ENCODE measurements around the gene BSCL2.

Gene BSCL2

DNA sequence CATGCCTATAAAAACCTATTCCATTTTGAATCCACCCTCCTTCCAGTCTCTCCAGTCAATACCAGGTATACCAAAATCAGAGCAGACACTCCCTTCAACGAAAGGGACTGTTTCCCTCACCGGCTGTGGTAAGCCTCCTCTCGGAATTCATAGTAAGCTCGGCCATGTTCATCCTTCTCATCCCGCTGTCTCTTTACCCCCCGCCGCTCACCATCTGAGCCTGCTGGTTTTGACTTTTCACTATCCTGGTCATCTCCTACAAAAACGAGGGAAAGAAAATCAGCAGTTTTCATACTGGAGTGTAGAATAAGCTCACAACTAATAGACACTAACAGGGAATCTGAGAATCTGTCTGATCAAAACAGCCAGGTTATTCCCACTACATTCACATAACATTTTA lies 16.9 kb upstream of the BSCL2 start:
- intact Hi-C loops (cut with DNase I) = loop anchor here (10.0 kb wide), 1 partner anchor 111 kb away; the partner anchor contains the start of genes STX5, TEX54 and WDR74
- DNase-seq = peak in 1 of 10 donors; percentile 25

DNA sequence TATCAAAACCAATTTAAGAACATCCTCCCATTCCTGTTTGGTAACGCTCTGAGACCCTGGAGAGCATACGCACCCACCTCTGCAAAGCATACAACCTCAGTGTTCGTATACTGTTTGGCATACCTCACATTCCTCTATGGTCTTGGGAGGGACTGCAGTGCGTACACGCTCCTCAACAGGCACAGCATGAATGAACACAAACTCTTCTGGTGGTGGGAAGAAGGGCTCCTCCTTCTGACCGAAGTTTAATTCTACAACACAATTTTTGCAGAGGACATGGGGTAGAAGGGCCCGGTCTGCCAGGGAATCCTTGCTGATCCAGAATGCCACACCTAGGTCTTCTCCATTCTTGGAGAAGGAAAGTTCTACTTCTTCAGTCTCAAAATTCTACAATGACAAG lies 14.8 kb upstream of the BSCL2 start:
- intact Hi-C loops (cut with DNase I) = loop anchor here (10.0 kb wide), 1 partner anchor 113 kb away; the partner anchor contains the start of genes STX5, TEX54 and WDR74
- no peak for DNase-seq

DNA sequence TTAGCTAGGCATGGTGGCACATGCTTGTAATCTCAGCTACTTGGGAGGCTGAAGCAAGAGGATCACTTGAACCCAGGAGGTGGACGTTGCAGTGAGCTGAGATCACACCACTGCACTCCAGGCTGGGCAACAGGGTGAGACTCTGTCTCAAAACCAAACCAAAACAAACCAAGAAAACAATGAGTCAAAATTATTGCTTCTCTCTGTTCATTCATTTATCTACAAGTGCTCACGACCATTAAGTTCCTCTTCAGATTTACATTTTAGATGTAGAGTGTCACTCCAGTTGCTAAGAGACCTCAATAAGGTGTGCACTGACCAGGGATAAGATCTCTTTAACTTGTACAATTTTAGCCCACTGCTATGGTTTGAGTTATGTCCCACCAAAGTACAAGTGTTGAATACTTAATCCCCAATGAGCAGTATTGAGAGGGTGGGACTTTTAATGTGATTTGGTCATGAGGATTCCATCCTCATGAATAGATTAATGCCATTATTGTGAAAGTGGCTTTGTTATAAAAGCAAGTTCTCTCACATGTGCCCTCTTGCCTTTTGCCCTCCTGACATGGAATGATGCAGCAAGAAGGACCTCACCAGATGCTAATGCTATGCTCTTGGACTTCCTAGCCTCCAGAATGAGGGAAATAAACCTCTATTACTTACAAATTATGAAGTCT lies 12.2 kb upstream of the BSCL2 start:
- intact Hi-C loops (cut with DNase I) = no loop called here
- DNase-seq = no peak

DNA sequence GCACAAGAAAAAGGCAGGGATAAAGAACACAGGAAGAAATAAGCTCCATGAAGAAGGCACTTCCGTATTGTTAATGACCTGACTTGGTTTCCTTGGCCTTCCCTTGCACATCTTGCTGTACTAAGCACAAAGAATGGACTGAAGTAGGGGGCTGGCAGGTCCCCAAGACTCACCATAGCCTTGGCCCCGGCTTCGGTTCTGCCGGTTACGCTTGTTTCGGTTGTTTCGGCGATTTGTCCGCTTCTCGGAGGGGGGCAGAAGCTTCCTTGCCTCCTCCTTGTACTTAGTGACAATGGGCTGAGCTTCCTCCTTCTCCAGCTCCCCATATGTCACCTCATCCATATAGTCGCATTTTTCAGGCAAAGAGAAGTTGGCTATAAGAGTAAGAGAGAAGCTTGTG lies 9.6 kb upstream of the BSCL2 start:
- DNase-seq = no peak
- intact Hi-C loops (cut with DNase I) = no loop called here

DNA sequence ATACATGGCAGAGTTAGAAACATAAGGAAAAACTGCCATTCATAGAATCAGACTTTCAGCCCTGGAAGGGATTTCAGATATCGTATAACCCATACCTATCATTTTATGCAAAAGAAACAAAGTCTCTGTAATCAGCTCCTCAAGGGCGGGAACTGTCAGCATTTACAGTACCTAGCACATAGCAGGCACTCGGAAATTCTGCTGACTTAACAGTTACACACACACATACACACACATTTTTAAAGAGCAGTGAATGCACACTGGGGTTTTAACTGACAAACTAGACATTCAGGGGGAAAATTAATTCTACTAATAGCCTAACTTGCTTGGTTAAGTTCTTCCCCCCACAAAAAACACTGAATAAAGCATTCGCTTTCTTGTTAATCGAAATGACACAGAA lies 9.0 kb upstream of the BSCL2 start:
- intact Hi-C loops (cut with DNase I) = no loop called here

DNA sequence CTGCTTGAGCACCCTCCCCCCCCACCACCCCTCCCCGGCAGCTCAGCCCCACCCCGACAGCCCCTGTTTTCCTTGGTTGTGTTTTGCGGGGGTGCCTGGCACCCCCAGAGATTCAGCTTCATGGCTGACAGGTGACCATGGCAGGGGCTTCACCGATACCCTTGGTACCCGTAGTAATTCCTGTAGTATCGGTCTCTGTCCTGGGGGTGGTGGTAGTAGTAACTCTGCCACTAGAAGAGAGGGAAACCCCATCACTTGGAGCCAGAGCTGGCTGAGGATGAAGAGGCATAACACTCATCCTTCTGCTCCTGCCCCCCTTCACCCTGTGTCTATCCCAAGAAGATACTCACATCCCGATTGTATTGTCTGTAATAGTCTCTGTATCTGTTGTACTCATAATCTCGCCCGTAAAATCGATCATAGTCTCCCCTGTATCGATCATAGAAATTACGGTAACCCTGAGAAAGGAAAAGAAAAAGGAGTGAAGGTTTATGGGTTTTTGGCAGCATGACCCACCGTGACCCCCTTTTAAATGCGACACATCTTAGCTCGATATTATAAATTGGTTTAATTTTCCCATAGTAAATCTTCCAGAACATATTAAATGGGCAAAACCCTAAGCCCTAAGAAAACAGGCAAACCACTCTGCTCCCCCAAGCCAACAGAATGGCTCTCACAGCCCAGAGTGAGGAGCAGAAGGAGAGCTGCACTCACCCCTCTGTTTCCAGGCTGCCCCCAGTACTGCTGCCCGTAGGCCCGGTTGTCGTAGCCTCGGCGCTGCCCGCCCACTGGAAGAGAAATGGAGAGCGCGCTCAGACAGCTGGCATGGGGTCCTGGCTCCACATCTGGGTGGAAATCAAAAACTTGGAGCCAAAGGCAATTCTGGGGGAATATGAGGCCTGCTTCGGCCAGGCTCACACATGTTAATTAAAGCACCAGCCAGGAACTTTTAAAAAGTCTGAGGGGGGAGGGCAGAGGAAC lies 8.2 kb upstream of the BSCL2 start:
- no peak for DNase-seq
- intact Hi-C loops (cut with DNase I) = no loop called here

More for the DNA sequence above, 9.0 kb upstream of the BSCL2 start:
- no peak for DNase-seq

DNA sequence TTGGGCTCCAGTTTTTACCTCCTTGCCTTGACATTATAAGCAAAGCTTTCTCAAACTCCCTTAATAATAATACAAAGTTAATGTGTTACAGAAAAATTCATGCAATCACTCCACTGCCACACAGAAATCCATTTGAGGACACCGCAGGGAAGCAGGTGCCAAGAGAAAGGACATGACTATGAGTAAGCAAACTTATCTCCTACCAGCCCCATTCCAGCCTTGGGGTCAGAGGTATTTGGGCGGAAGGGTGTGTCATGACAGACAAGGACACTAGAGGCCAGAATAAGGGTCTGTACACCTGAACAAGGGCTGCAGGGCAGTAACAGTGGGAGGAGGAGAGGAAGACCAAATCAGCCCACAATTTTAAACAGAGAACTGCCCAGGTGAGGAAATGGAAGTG lies 6.1 kb upstream of the BSCL2 start:
- DNase-seq = no peak
- intact Hi-C loops (cut with DNase I) = no loop called here

DNA sequence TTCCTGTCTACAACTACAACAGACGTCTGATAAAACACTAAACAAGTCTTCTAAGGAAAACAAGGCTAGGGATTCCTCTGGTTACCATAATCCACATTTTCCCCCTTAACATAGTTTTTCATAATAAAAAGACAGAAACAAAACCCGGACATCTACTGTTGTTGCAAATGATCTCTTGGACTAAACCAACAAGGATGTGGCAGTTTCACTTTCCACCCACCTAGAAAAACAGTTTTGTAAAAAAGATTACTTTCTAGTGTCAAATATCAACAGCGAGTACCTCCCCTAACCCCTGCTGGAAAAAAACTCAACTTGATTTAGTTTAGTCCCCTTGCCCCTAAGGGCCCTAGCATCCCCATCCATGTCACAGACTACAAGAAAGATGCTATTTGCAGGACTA lies 5.6 kb upstream of the BSCL2 start:
- DNase-seq = no peak
- intact Hi-C loops (cut with DNase I) = no loop called here

DNA sequence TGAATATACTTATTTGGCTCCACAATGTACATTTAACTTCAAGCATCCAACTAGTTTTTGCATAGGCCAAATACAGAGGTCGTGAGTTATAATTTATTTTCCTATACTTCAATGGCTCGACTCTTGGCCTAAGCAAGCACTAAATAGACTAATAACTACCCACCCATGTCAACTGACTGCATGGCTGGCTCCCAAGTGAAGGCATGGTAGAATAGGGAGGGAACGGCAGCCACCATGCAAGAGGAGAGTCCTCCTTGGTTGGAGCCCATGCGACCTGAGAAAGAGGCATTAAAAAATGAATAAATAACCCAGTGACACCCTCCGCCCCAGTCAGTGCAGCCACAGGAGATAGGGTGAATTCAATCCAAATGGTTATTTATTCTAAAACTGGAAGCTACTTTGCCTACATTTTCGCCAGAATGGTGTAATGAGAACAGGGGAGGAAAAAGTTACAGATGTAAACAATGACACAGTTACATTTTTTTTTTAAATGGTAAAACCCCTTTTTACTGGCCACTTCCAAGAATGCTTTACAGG lies 5.1 kb upstream of the BSCL2 start:
- DNase-seq = peak in 1 of 10 donors; percentile 26
- intact Hi-C loops (cut with DNase I) = no loop called here

DNA sequence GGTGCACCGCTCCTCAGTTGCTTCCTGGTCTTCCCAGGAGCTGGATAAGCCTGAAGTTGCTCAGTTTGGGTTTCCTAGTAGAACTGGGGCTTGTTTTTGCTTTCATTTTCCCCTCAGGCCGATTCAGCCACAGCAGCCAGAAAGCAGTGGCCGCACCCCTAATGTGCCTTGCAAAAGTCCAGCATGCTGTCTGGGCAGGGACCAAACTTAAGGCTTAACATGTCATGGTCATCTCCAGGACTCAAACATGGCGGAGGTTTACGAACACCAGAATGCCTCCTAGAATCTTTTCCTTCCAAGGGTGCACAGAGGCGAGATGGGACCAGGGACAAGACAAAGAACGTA lies 2.7 kb upstream of the BSCL2 start:
- DNase-seq = no peak
- intact Hi-C loops (cut with DNase I) = no loop called here

DNA sequence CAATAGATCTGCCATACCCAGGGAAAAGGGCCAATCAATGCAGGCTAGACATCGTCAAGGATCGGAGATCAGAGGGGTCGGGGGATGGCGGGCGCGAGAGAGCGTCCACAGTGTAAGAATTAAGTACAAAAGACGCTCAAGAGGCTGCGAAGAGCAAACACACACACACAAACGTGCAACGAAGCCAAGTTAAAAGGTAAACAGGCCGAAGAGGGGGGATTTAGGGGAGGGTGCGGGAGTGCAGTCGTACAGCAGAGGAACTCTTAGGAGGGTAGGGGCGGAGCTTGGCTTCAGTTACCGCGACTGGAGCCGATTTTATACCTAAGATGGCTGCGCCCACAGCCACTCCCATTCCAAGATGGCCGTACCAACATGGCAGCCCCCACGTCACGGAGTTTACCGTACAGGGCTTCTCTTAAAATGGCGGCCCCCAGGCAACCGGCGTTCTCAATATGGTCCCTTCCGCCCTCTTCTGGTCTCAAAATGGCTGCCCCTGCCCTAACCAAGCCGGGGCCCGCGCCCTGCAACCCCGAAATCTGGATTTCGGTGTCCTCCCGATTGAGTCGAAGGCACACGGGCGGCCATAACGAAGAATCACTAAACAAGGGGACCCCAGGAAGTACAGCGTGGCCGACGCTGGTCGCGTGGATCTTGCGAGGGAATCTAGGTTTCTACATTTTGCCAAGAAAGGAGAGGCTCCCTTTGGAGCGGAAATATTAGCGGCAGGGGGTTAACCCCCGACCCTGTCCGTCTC lies 2.2 kb upstream of the BSCL2 start:
- DNase-seq = peak; percentile 94 to 99 (median 96)
- intact Hi-C loops (cut with DNase I) = loop anchor here (2.0 to 10.0 kb wide), 2 partner anchors 17 to 115 kb away; partner anchors contain the start of genes HNRNPUL2 and TUT1

DNA sequence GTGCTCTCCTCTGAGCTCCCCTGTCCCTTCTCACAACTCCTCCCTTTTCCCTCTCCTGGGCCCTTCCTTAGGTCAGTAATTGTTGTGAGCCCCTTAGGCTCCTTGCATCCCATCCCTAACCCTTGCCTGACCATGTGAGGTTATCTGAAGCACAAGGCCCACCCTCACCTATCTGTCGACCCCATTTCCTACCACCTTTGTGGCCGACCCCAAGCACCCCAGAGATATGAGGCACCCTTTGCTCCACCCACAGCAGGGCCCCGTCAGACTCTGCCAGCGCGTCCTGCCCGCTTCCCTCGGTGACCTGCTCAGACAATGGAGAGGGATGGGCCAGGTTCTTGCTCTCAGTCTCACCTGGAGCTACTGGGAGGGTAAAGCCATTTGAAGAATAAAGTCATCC lies 1.6 kb upstream of the BSCL2 start:
- intact Hi-C loops (cut with DNase I) = loop anchor here (2.0 to 10.0 kb wide), 2 partner anchors 18 to 114 kb away; partner anchors contain the start of genes HNRNPUL2 and TUT1
- peak in 1 of 10 donors; percentile 64 for DNase-seq

DNA sequence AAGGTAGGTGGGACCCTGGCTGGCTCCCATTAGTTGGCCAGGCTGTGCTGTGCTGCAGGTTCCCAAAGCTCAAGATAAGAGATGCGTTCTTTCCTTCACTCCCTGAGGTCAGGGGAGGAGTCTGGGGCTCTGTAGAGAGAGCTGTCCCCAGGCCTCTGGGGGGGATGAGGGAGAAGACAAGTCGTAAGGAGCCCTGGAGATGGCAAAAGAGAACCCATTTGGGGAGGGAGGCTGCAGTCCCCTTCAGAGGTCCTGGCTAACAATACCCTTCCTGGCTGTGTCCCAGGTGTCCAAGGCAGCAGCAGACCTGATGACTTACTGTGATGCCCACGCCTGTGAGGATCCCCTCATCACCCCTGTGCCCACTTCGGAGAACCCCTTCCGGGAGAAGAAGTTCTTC lies 1.2 kb upstream of the BSCL2 start:
- intact Hi-C loops (cut with DNase I) = loop anchor here (2.0 to 10.0 kb wide), 2 partner anchors 18 to 114 kb away; partner anchors contain the start of genes HNRNPUL2 and TUT1
- DNase-seq = peak in 1 of 10 donors; percentile 64

DNA sequence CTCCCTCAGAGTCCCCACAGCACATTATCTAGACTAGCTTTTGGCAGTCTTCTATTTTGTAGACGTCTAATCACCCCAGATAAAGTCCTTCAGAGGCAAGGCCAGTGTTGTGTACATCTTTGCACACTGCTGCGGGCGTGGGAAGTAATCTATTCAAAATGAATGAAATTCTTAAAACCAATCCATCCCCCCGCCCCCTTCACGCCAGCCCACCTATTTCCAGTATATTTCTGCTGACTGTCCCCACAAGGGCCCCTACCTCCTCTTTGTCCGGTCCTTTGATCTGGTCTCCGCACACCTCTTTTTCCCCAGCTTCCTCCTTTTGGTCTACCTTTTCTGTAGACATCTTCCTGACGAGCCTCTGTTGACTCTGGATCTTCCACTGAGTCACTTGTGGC lies 375 bp downstream of the BSCL2 start:
- intact Hi-C loops (cut with DNase I) = loop anchor here (10.0 kb wide), 1 partner anchor 112 kb away; the partner anchor contains the start of gene TUT1
- DNase-seq = no peak

DNA sequence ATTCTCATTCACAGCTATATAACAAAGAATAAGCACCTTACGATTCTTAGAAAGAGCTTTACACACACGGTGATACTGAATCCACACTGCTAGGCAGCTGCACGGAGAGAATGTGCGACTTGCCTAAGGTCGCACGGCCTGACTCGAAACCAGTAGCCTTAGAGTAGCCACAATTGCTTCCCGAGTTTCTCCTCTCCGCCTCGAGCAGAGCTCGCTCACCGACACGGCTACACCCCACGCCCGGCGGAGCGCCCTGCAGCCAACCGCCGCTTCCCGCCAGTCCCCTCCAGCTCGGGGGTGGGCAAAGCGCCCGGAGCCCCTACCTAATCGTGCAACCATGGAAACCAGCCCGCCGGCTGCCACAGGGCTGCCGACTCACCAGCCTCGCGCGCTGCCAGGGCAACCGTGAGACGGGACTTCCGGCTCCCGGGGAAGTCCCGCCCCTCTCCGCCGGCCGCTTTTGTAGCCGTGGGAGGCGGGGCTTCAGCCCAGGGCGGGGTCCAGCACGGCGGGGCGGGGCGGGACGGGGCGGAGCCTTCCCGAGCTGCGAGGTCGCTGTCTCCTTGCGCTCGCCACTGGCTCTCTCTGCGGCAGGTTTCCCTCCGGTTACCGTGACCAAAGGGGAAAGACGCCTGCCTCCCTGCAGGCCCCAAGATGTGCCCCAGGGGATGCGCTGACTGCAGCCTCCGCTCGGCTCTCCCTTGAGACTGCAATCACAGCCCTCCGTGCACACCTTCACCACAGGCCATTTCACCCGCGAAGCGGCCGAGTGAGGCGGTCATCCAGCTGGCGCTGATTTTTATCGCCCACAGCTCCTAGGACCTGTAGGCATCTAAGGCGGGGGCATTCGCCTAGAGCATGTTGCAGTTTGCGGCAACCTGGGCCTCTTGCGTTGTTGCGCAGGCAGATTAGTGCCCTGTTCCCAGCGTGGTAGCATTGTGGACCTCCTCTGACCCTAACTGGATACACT lies 1.1 kb downstream of the BSCL2 start:
- intact Hi-C loops (cut with DNase I) = loop anchor here (10.0 kb wide), 1 partner anchor 111 kb away; the partner anchor contains the start of gene TUT1
- peak; percentile 91 to 99 (median 96) for DNase-seq

DNA sequence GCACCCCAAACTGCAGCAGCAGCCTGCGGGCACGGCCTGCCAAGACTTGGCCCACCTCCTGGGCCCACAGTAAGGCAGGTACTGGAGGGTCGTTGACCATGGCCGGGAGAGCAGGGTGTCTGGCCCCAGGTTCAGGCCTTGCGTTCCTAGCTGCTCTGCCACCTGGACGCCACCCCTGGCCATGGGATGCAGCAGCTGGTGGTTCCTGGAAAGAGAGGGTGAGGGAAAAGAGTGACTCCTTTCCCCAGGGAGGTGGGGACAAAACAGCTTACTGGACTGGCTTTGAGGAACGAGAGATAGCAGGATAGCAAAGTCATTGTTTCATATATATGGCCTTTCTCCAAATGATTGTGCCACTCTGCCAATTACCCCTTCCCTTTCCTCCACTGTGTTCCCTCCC lies 1.8 kb downstream of the BSCL2 start:
- DNase-seq = peak in 1 of 10 donors; percentile 74
- intact Hi-C loops (cut with DNase I) = loop anchor here (10.0 kb wide), 1 partner anchor 111 kb away; the partner anchor contains the start of gene TUT1

DNA sequence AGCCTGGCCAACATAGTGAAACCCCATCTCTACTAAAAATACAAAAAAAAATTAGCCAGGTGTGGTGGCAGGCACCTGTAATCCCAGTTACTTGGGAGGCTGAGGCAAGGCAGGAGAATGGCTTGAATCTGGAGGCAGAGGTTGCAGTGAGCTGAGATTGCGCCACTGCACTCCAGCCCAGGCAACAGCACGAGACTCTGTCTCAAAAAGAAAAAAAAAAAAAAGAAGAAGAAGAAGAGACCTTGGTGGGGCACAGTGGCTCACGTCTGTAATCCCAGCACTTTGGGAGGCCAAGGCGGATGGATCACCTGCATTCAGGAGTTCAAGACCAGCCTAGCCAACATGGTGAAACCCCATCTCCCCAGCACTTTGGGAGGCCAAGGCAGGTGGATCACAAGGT lies 3.3 kb downstream of the BSCL2 start:
- DNase-seq = peak in 1 of 10 donors; percentile 12

DNA sequence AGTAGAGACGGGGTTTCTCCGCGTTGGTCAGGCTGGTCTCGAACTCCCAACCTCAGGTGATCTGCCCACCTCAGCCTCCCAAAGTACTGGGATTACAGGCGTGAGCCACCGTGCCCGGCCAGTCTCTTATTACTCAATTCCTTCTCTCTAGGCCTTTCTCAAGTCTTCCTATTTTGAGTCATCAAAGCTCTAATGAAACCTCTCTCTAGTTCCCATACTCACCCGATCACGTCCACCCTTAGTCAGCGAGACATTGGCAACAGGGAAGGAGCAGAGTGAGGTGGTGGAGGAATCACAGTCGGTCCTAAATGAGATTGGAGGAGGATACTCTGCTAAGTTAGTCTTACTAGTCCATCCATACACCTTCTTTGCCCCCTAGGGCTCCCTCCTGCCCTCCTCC lies 5.0 kb downstream of the BSCL2 start:
- intact Hi-C loops (cut with DNase I) = loop anchor here (10.0 kb wide), 1 partner anchor 107 kb away; the partner anchor contains the start of gene TUT1
- peak in 1 of 10 donors; percentile 19 for DNase-seq

More for the DNA sequence above, 3.3 kb downstream of the BSCL2 start:
- intact Hi-C loops (cut with DNase I) = loop anchor here (10.0 kb wide), 1 partner anchor 109 kb away; the partner anchor contains the start of gene TUT1

Data from posterior cingulate gyrus (tissue), 11 donors.